HepG2 (cell line): ENCODE measurements around the gene DSC2. TPM values are rescaled to one million over a fixed set of nuclear protein-coding genes. Genes with fewer than 3 reads are reported as not detected.

Experiments
- ATAC-seq: fragments of 200-7000 bp; cut with Tn5 transposase; 3 replicates; pipeline ENCODE4 v1.9.1; 2020; ENCODE audit warnings: mild to moderate bottlenecking, moderate library complexity
- BruUV-seq: library from RNA; stranded (reverse); fragments of 400-500 nt; replicated peaks from 2 replicates; lab custom pipeline; 2021; lab: Mats Ljungman, UMichigan
- CTCF ChIA-PET: fragments of 300-600 bp; formaldehyde crosslinking; extraction: SDS; loops from one replicate; lab custom pipeline; 2021; ENCODE audit warnings: low total read pairs, inconsistent platforms, low intra/inter-chr PET ratio; lab: Yijun Ruan, JAX
- POLR2A ChIA-PET: fragments of 350-600 bp; sonication (Branson Sonifier 250); formaldehyde crosslinking; loops from one replicate; lab custom pipeline; 2020; ENCODE audit warnings: antibody characterized with exemption, inconsistent platforms; lab: Yijun Ruan, JAX
- DNase-seq: peaks from one replicate; pipeline ENCODE4 v3.0.0-alpha.2; 2015; ENCODE audit warnings: low spot score
- FAIRE-seq: peaks from 3 replicates; lab custom pipeline; 2011; peaks lifted over from hg19 to GRCh38; lab: Jason Lieb, UNC
- H2AFZ ChIP-seq: one replicate; pipeline ENCODE4 v1.6.1; 2011; ENCODE audit warnings: low read length, inconsistent platforms
- H3K27ac ChIP-seq: fragments of 300-600 bp; 3 replicates; pipeline ENCODE4 v1.8.0; 2011; ENCODE audit warnings: mixed run types, mild to moderate bottlenecking, mixed read lengths, low read length, inconsistent platforms; ENCODE audit not compliant: insufficient read depth; ENCODE audit errors: extremely low read length
- H3K27me3 ChIP-seq, 2 experiments: fragments of 200-600 bp in 1 of 2; 2 replicates in 1 of 2; 3 replicates in 1 of 2; pipeline versions ENCODE4 v1.6.0 to v1.8.0; 2011; ENCODE audit warnings: low read length in 2 of 2, mild to moderate bottlenecking in 2 of 2, moderate library complexity in 2 of 2, inconsistent platforms in 1 of 2; ENCODE audit not compliant: insufficient read depth in 2 of 2, control insufficient read depth in 1 of 2
- H3K36me3 ChIP-seq, 2 experiments: fragments of 200-600 bp in 1 of 2; replicated peaks in 1 of 2; 2 replicates in 1 of 2; 3 replicates in 1 of 2; pipeline versions ENCODE4 v1.5.1 to v1.8.0; 2011; ENCODE audit warnings: low read length in 2 of 2, inconsistent platforms in 1 of 2; ENCODE audit not compliant: insufficient read depth in 2 of 2, control insufficient read depth in 1 of 2
- H3K4me1 ChIP-seq: 2 replicates; pipeline ENCODE4 v1.5.1; 2012; ENCODE audit warnings: low read length, inconsistent platforms; ENCODE audit not compliant: insufficient read depth
- H3K4me2 ChIP-seq: 2 replicates; pipeline ENCODE4 v1.6.0; 2011; ENCODE audit warnings: low read depth, low read length, inconsistent platforms
- H3K4me3 ChIP-seq, 3 experiments: fragments of 200-600 bp in 1 of 3; sonication (generic), shearing (Covaris generic) in 1 of 3; replicated peaks in 1 of 3; 2 replicates each; pipeline ENCODE4 v1.5.1; 2011 to 2016; ENCODE audit warnings: low read length in 3 of 3, inconsistent platforms in 2 of 3, low read depth in 2 of 3, mild to moderate bottlenecking in 2 of 3, control low read depth in 1 of 3, mixed read lengths in 1 of 3; ENCODE audit not compliant: insufficient read depth in 1 of 3
- H3K79me2 ChIP-seq: one replicate; pipeline ENCODE4 v1.6.1; 2011; ENCODE audit warnings: low read length, inconsistent platforms; ENCODE audit not compliant: insufficient read depth
- H3K9ac ChIP-seq: 2 replicates; pipeline ENCODE4 v1.6.0; 2011; ENCODE audit warnings: mild to moderate bottlenecking, low read depth, low read length, inconsistent platforms; ENCODE audit not compliant: insufficient read depth
- H3K9me3 ChIP-seq: 2 replicates; pipeline ENCODE4 v1.5.1; 2012; ENCODE audit warnings: mild to moderate bottlenecking, low read length
- H4K20me1 ChIP-seq: 2 replicates; pipeline ENCODE4 v1.6.0; 2011; ENCODE audit warnings: inconsistent platforms, mild to moderate bottlenecking, low read length, moderate library complexity; ENCODE audit not compliant: insufficient read depth
- CEBPG ChIP-seq: IDR thresholded peaks from 2 replicates; pipeline ENCODE4 v1.6.1; 2016
- NPAS2 ChIP-seq: sonication (generic); formaldehyde crosslinking; IDR thresholded peaks from 2 replicates; pipeline ENCODE4 v1.8.0; 2022; ENCODE audit warnings: mild to moderate bottlenecking, missing genetic modification reagents, borderline replicate concordance
- NR2F6 ChIP-seq, 2 experiments: IDR thresholded peaks; 2 replicates each; pipeline ENCODE4 v1.6.1; 2016; ENCODE audit warnings: antibody characterized with exemption in 1 of 2, mild to moderate bottlenecking in 1 of 2
- SMAD3 ChIP-seq: sonication (generic); formaldehyde crosslinking; IDR thresholded peaks from 2 replicates; pipeline ENCODE4 v1.4.0; 2020; ENCODE audit warnings: missing genetic modification reagents
- SMARCE1 ChIP-seq: fragments of 450-650 bp; IDR thresholded peaks from 2 replicates; pipeline ENCODE4 v1.6.1; 2017; ENCODE audit warnings: borderline replicate concordance
- SPEN ChIP-seq: sonication (generic); formaldehyde crosslinking; IDR thresholded peaks from 2 replicates; pipeline ENCODE4 v1.5.1; 2020; ENCODE audit warnings: low read depth, mild to moderate bottlenecking, missing genetic modification reagents
- TRIM24 ChIP-seq: sonication (generic); formaldehyde crosslinking; IDR thresholded peaks from 2 replicates; pipeline ENCODE4 v1.8.0; 2022; ENCODE audit warnings: mild to moderate bottlenecking, missing genetic modification reagents
- XRCC5 ChIP-seq: fragments of 200-400 bp; formaldehyde crosslinking; optimal IDR thresholded peaks from 2 replicates; pipeline ENCODE3; 2017; ENCODE audit warnings: mild to moderate bottlenecking, low read length
- ZEB1 ChIP-seq: IDR thresholded peaks from 2 replicates; pipeline ENCODE4 v1.6.1; 2012; ENCODE audit warnings: mild to moderate bottlenecking, low read depth, inconsistent platforms; ENCODE audit not compliant: insufficient replicate concordance
- ZFP36L2 ChIP-seq: sonication (generic); formaldehyde crosslinking; IDR thresholded peaks from 2 replicates; pipeline ENCODE4 v1.4.0; 2020; ENCODE audit warnings: missing genetic modification reagents
- ZNF263 ChIP-seq: sonication (generic); formaldehyde crosslinking; IDR thresholded peaks from 2 replicates; pipeline ENCODE4 v1.4.0; 2020; ENCODE audit warnings: missing genetic modification reagents
- ZNF564 ChIP-seq: sonication (generic); formaldehyde crosslinking; IDR thresholded peaks from 2 replicates; pipeline ENCODE4 v1.8.1; 2023; ENCODE audit warnings: mild to moderate bottlenecking, missing genetic modification reagents
- ZNF674 ChIP-seq: sonication (generic); formaldehyde crosslinking; IDR thresholded peaks from 2 replicates; pipeline ENCODE4 v1.5.0; 2020; ENCODE audit warnings: low read depth, mild to moderate bottlenecking, missing genetic modification reagents
- ZSCAN29 ChIP-seq: sonication (generic); formaldehyde crosslinking; conservative IDR thresholded peaks from 2 replicates; pipeline ENCODE4 v1.4.0; 2020; ENCODE audit warnings: mild to moderate bottlenecking, missing genetic modification reagents
- WGBS: methylation state at CpG from one replicate; pipeline ENCODE4 v1.1.6; 2017; ENCODE audit warnings: low lambda C conversion rate; 5-methylcytosine and 5-hydroxymethylcytosine counted together
- in situ Hi-C: cut with HindIII; loops from 2 replicates; pipeline ENCODE4 v1.10.0; 2017; ENCODE audit warnings: low pct_unique_long_range_greater_than_20kb; ENCODE audit not compliant: extremely low pct_ligation_motif_present
- intact Hi-C: fragments of 100-400 bp; cut with micrococcal nuclease; formaldehyde crosslinking; loops from one replicate; pipeline ENCODE4 v1.10.0; 2022; ENCODE audit not compliant: unreplicated experiment
- polyA plus RNA-seq, 8 experiments: library from polyadenylated mRNA; depleted of rRNA in 3 of 8; stranded (reverse) in 7 of 8; unstranded in 1 of 8; fragments of >200 nt; fragmentation: Illumina TruSeq in 4 of 8; extraction: Trizol in 4 of 8; gene quantifications; 2 replicates each; pipeline versions ENCODE4 v1.2.1 to v1.2.3, GENCODE V29; 2011 to 2016; ENCODE audit warnings: low read depth in 4 of 8, missing spikeins in 1 of 8, mixed read lengths in 1 of 8; ENCODE audit not compliant: insufficient read depth in 1 of 8
- total RNA-seq, 5 experiments: library from RNA; depleted of rRNA; stranded (reverse); fragments of >200 nt; fragmentation: Illumina TruSeq; extraction: Trizol; gene quantifications; 2 replicates each; pipeline ENCODE4 v1.2.3, GENCODE V29; 2016; ENCODE audit warnings: low read depth in 1 of 5
- TF ChIP-seq, protein P1 (sequence below): sonication (generic); formaldehyde crosslinking; IDR thresholded peaks from 2 replicates; pipeline ENCODE4 v1.5.1; 2020; ENCODE audit warnings: mild to moderate bottlenecking, moderate library complexity, missing genetic modification reagents
- TF ChIP-seq, protein P2 (sequence below): IDR thresholded peaks from 2 replicates; pipeline ENCODE4 v1.6.1; 2012; ENCODE audit warnings: inconsistent platforms
- TF ChIP-seq, protein P3 (sequence below): sonication (generic); formaldehyde crosslinking; IDR thresholded peaks from 2 replicates; pipeline ENCODE4 v1.9.0; 2021; ENCODE audit warnings: missing genetic modification reagents, mild to moderate bottlenecking, borderline replicate concordance

The DSC2 gene
- total and polyA plus RNA-seq, 2 of the 13 experiments (the other 11 are each of a cell fraction or from before 2014, with no cell fraction given): 7.2 to 24.9 TPM

DNA sequence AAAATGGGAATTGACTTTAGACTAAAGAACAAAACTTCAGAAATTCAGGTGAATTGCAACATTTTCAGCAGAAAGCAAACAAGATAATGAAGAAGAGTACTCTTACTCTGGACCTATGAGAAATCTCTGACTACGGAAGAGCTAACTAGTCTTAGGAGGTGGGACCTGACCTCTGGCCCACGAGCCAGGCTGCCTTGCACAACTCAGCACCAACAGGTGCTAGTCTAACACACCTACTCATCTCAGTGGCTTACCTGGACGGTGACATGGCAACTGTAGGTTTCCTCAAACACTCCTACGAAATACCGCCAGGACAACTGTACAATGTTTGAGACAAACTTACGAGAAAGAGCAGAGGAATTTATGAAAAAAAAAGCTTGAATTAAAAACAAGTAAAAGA, 56.6 kb downstream of the DSC2 start:
- FAIRE-seq (no peak), ATAC-seq (0 out of 3 replicates have a peak, but pooled peaks have one; percentile 14), DNase-seq (peak; percentile 9)
- H3K27me3 ChIP-seq: peaks cover 0 to 15% of the 10 kb centered on the region in 2 experiments; a peak in 4 of 5 replicates
- H3K9me3 ChIP-seq: no peaks in the 10 kb centered on the region
- H3K4me2 ChIP-seq: no peak overlapping the region
- TF ChIP-seq CEBPG: 0 out of 2 replicates have a peak, but pooled peaks have one; percentile 20
- TF ChIP-seq ZEB1: peak; percentile 69
- 0 out of 2 replicates have a peak, but pooled peaks have one; percentile 16 for TF ChIP-seq NR2F6 (IDR thresholded peaks at IDR 0.05)
- no peak for TF ChIP-seq NR2F6 (CRISPR knock-in tag; IDR thresholded peaks at IDR 0.05)
- no peak for TF ChIP-seq XRCC5
- TF ChIP-seq, protein P1, sequence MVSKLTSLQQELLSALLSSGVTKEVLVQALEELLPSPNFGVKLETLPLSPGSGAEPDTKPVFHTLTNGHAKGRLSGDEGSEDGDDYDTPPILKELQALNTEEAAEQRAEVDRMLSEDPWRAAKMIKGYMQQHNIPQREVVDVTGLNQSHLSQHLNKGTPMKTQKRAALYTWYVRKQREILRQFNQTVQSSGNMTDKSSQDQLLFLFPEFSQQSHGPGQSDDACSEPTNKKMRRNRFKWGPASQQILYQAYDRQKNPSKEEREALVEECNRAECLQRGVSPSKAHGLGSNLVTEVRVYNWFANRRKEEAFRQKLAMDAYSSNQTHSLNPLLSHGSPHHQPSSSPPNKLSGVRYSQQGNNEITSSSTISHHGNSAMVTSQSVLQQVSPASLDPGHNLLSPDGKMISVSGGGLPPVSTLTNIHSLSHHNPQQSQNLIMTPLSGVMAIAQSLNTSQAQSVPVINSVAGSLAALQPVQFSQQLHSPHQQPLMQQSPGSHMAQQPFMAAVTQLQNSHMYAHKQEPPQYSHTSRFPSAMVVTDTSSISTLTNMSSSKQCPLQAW (CRISPR knock-in tag): no peak
- TF ChIP-seq ZNF564 (CRISPR knock-in tag): no peak
- TF ChIP-seq, protein P2, sequence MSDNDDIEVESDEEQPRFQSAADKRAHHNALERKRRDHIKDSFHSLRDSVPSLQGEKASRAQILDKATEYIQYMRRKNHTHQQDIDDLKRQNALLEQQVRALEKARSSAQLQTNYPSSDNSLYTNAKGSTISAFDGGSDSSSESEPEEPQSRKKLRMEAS: no peak
- TF ChIP-seq ZFP36L2 (CRISPR knock-in tag): no peak
- no peak for TF ChIP-seq SPEN (CRISPR knock-in tag)
- TF ChIP-seq ZNF263 (CRISPR knock-in tag): no peak
- TF ChIP-seq ZSCAN29 (CRISPR knock-in tag): no peak
- TF ChIP-seq SMARCE1: no peak
- TF ChIP-seq, protein P3, sequence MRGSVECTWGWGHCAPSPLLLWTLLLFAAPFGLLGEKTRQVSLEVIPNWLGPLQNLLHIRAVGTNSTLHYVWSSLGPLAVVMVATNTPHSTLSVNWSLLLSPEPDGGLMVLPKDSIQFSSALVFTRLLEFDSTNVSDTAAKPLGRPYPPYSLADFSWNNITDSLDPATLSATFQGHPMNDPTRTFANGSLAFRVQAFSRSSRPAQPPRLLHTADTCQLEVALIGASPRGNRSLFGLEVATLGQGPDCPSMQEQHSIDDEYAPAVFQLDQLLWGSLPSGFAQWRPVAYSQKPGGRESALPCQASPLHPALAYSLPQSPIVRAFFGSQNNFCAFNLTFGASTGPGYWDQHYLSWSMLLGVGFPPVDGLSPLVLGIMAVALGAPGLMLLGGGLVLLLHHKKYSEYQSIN (CRISPR knock-in tag): no peak
- no peak for TF ChIP-seq ZNF674 (CRISPR knock-in tag)
- no peak for TF ChIP-seq TRIM24 (CRISPR knock-in tag)
- no peak for TF ChIP-seq NPAS2 (CRISPR knock-in tag)
- TF ChIP-seq SMAD3 (CRISPR knock-in tag): no peak
- H3K9ac ChIP-seq: no peak overlapping the region
- H3K27ac ChIP-seq: no peak overlapping the region
- in situ Hi-C loops (no loop called here), intact Hi-C loops (loop anchor here (10.0 kb wide), 1 partner anchor 59 kb away; the partner anchor contains the start of gene DSC2)
- H3K79me2 ChIP-seq: no peaks in the 10 kb centered on the region
- BruUV-seq: no TSS peak
- WGBS: 4% methylated on average over 6 of the region's 6 CpGs
- ChIA-PET CTCF (no interaction called here), POLR2A (no interaction called here)
- no peaks in the 10 kb centered on the region for H4K20me1 ChIP-seq
- peaks cover 16% of the 10 kb centered on the region for H3K4me1 ChIP-seq
- no peak overlapping the region for H3K4me3 ChIP-seq
- H3K36me3 ChIP-seq: no peaks in the 10 kb centered on the region
- no peak overlapping the region for H2AFZ ChIP-seq
